Activated naive CD4-positive, alpha-beta T cell treated with anti-CD3 and anti-CD28 coated beads, Interleukin-2, amount 50 U/mL, for 72 hours (primary cell): ENCODE data around the gene PCGF1. TPM values are rescaled to one million over a fixed set of nuclear protein-coding genes. Genes with fewer than 3 reads are reported as not detected.
"Not testable (repeated sequence)": the region's sequence is repeated elsewhere in the genome, so short reads cannot be mapped to it uniquely, and the experiment has no call there.

Source experiments
- ATAC-seq, 2 donors: fragments of 150-1000 bp; cut with Tn5 transposase; 2 replicates each; pipeline ENCODE4 v1.10.0; 2021; ENCODE audit warnings: mild to moderate bottlenecking in 2 of 2, moderate library complexity in 2 of 2
- DNase-seq, 2 donors: peaks; one replicate each; pipeline ENCODE4 v3.0.0; 2021 to 2022; ENCODE audit warnings: low spot score in 2 of 2
- H3K27ac Mint-ChIP-seq, 2 donors: one replicate each; pipeline ENCODE4 v1.8.0; 2022; ENCODE audit warnings: mild to moderate bottlenecking in 2 of 2, mixed read lengths in 2 of 2
- H3K36me3 Mint-ChIP-seq, 2 donors: one replicate each; pipeline ENCODE4 v1.8.0; 2022; ENCODE audit warnings: mixed read lengths in 2 of 2
- H3K9me3 Mint-ChIP-seq, 2 donors: one replicate each; pipeline ENCODE4 v1.8.0; 2022; ENCODE audit warnings: mixed read lengths in 2 of 2
- total RNA-seq, 2 donors: library from RNA; stranded (reverse); gene quantifications; one replicate each; pipeline ENCODE4 v1.2.3, GENCODE V29; 2022

Gene PCGF1
- total RNA-seq, 2 donors from 2014 or later = 26.2 to 39.9 TPM

DNA sequence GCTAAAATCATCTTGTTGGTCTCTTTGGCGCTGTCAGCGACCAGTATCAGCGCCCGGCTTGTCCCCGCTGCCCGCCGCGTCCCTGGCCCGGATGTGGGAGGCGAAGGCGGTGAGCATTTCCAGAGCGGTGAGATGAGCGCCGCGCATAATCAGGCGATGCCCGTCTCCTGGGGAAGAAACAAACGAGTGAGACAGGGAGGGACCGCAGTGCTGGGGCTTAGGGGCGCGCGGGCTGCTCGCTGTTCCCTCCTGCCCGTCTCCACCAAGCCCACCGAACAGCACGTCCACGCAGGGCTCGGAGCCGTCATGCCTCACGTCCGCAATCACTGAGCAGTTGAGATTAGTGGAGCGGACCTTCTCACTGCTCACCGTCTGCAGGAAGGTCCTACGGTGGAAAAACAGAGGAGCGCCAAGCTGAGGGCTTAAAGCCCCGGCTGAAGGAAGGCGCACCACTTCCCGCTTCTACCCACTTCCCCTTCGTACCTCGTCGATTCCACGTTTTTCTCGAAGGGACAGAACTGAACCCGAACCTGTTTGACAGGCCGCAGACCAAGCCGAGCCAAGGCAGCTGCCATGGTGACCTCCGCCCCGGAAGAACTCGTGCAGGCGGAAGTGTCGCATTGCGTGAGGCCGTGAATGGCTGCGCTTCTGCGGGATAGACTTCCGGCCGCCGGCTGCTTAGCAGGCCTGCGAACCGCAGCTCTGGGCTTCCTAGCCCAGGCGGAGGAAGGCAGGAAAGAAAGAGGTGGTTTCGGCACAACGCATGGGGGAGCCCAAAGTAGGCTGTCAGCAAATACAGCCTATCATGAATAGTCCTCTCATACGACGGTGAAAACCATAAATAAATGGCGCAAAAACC, 35.2 kb downstream of the PCGF1 start, which contains the start of gene MRPL53:
MRPL53 (minus strand) TSS at position 595 of the 859 bp plus-strand sequence; CDS start at position 575, 20 bp downstream.
- ATAC-seq (peak; percentile 95 to 97), DNase-seq (peak; percentile 95 to 96)
- H3K27ac Mint-ChIP-seq = peak within 1 kb of the TSS; percentile 97 to 98
- H3K36me3 Mint-ChIP-seq = peaks cover 20 to 30% of the 10 kb centered on the region in 2 donors
- no peaks in the 10 kb centered on the region for H3K9me3 Mint-ChIP-seq

DNA sequence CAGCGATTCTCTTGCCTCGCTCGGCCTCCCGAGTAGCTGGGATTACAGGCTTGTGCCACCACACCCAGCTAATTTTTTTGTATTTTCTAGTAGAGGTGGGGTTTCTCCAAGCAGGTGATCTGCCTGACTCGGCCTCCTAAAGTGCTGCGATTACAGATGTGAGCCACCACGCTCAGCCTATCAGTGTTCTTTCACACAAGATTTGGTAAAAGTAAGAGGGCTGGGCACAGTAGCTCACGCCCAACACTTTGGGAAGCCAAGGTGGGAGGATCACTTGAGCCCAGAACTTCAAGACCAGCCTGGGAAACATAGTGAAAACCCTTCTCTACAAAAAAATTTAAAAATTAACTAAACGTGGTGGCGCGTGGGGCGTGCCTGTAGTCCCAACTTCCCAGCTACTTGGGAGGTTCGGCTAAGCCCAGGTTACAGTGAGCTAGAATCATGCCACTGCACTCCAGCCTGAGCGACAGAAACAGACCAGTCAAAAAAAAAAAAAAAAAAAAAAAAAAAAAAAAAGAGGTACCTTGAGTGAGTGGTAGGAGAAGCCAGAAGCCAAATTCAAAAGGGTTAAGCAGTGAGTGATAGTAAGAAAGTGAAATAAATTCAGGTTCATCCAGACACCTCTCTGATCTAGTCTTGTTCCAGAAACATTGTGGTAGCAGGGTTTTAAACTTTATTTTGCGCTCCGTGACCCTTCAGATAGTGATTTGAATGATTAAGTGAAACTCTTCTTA, 36.0 kb downstream of the PCGF1 start:
- H3K27ac Mint-ChIP-seq = peak overlapping the region; percentile 97 to 98
- no peak for DNase-seq
- peak in 1 of 2 donors; percentile 16 for ATAC-seq
- peaks cover 20 to 30% of the 10 kb centered on the region in 2 donors for H3K36me3 Mint-ChIP-seq
- no peaks in the 10 kb centered on the region for H3K9me3 Mint-ChIP-seq

DNA sequence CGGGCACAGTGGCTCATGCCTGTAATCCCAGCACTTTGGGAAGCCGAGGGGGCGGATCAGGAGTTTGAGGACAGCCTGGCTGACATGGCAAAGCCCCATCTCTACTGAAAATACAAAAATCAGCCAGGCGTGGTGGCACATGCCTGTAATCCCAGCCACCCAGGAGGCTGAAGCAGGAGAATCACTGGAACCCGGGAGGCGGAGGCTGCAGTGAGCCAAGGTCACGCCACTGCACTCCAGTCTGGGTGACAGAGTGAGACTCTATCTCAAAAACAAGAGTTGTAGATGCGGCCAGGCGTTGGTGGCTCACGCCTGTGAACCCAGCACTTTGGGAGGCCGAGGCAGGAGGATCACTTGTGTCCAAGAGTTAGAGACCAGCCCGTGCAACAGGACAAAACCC, 36.8 kb downstream of the PCGF1 start:
- not testable (repeated sequence) for DNase-seq, H3K9me3 Mint-ChIP-seq, ATAC-seq
- Mint-ChIP-seq H3K36me3 (peaks cover 24 to 31% of the 10 kb centered on the region in 2 donors), H3K27ac (peak overlapping the region; percentile 61 to 77)

- DNase-seq (no peak), ATAC-seq (peak; percentile 2 to 9)
These were observed 43.1 kb downstream of the PCGF1 start for GRCh38 chr2:74464406-74464805.

GRCh38 chr2:74462786-74463105, 44.7 kb downstream of the PCGF1 start:
- H3K27ac Mint-ChIP-seq = peak overlapping the region; percentile 50 to 70
- no peak for ATAC-seq
- H3K36me3 Mint-ChIP-seq = peaks cover 9 to 11% of the 10 kb centered on the region in 2 donors
- H3K9me3 Mint-ChIP-seq = no peaks in the 10 kb centered on the region
- DNase-seq = no peak

More at GRCh38 chr2:74464406-74464805, 43.1 kb downstream of the PCGF1 start:
- no peaks in the 10 kb centered on the region for H3K9me3 Mint-ChIP-seq
- H3K27ac Mint-ChIP-seq = peak overlapping the region; percentile 87 to 98
- H3K36me3 Mint-ChIP-seq = peaks cover 9 to 11% of the 10 kb centered on the region in 2 donors

DNA sequence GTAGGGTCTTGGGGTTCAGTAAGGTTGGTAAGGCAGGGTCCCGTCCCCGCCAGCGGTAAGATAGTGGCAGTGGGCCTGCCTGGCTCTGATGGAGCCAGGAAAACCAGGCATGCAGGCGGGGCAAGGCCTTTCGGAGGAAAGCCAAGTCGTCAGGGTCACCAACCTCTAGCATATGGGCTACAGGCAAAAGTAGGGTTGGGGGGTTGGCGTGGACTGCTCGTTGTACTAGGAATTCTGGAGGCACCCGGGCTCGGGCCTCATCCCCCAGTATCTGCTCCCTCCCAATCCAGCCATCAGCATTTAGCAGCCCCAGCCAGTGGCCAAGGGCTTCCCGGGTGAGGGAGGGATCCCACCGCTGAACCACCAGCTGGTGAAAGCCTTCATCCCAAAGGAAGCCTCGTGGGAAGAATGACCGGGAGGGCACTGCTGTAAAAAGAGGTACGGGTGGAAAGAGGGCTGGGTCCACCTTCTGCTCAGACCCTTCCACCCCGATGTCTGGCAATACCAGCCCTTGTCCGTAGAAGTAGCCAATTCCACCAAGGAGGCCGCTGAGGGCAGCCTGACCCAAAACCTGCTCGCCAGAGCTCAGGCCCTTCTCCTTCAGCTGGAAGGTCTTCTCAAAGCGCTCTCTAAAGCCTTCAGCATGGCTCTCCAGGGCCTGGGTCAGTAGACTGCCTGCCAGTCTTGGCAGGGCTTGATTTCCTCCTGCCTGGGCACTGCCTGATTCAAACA, 45.3 kb downstream of the PCGF1 start:
- Mint-ChIP-seq H3K27ac (peak overlapping the region in 1 of 2 donors; percentile 50), H3K36me3 (peaks cover 11 to 12% of the 10 kb centered on the region in 2 donors), H3K9me3 (no peaks in the 10 kb centered on the region)
- DNase-seq (no peak), ATAC-seq (no peak)

DNA sequence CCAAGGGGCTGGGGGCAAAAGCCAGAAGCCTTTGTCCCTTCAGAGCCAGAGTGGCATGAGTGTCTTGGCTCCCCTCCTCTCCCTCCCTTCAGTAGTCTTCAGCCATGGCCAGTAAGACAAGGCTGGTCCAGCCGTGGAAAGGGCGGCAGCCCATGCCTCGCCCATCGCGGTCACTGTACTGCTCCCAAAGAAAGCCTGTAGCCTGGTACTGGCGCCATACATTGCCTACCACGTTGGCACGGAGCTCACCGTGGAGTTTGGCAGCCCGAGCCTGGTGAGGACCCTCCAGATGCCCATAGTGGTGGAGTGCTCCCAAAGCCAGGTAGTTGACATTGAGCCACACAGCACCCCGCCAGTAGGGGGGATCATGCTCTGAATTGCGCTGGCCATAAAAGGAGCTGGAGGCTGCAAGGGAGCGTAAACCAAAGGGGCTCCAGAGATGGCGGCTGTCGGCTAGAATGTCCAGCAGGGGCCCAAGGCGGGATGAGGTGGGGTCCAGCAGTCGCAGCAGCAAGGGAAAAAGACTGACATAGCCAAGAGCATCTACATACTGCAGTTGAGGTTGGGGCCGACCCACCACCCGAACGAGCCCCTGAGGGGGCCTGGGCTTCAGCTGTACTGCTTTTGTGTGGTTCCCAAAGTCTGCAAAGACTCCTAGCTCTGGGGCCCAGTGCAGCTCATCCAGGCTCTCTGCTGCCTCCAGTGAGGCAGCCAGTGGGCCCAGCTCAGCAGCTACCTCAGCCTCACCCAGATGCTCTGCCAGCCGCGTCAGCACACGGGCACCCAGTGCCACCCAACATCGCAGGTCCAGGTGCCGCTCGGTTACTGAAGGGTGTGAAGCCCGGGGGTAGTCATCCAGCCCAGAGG, 46.1 kb downstream of the PCGF1 start:
- Mint-ChIP-seq H3K36me3 (peaks cover 19 to 20% of the 10 kb centered on the region in 2 donors), H3K9me3 (no peaks in the 10 kb centered on the region), H3K27ac (peak overlapping the region in 1 of 2 donors; percentile 22)
- DNase-seq (no peak), ATAC-seq (no peak)

DNA sequence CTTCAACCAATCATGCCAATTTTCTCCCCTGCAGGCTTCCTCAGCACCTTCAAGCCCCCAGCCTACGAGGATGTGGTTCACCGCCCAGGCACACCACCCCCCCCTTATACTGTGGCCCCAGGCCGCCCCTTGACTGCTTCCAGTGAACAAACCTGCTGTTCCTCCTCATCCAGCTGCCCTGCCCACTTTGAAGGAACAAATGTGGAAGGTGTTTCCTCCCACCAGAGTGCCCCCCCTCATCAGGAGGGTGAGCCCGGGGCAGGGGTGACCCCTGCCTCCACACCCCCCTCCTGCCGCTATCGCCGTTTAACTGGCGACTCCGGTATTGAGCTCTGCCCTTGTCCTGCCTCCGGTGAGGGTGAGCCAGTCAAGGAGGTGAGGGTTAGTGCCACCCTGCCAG, 47.3 kb downstream of the PCGF1 start:
- H3K36me3 Mint-ChIP-seq = peaks cover 18 to 24% of the 10 kb centered on the region in 2 donors
- peak overlapping the region; percentile 95 for H3K27ac Mint-ChIP-seq
- H3K9me3 Mint-ChIP-seq, DNase-seq, ATAC-seq: not testable (repeated sequence)

DNA sequence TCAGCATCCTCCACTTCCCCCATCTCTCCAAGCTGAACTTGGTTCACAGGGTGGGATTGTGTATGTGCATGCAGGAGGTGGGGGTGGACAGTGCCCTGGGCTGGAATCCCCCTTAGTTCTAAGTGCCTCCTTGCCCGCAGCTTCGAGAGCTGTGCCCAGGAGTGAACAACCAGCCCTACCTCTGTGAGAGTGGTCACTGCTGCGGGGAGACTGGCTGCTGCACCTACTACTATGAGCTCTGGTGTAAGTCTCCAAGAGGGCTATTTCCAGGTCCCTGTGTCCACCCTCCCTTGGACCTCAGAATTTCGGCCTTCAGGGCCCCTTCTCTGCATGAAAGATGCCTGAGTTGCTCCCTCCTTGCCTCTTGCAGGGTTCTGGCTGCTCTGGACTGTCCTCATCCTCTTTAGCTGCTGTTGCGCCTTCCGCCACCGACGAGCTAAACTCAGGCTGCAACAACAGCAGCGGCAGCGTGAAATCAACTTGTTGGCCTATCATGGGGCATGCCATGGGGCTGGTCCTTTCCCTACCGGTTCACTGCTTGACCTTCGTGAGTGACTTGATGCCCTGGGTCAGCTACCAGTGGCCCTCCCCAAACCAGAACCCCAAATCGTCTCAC, 47.9 kb downstream of the PCGF1 start:
- not testable (repeated sequence) for H3K9me3 Mint-ChIP-seq, ATAC-seq, DNase-seq
- peaks cover 23 to 29% of the 10 kb centered on the region in 2 donors for H3K36me3 Mint-ChIP-seq
- peak overlapping the region; percentile 31 to 95 for H3K27ac Mint-ChIP-seq

GRCh38 chr2:74458938-74459363, 48.5 kb downstream of the PCGF1 start:
- peaks cover 23 to 33% of the 10 kb centered on the region in 2 donors for H3K36me3 Mint-ChIP-seq
- H3K9me3 Mint-ChIP-seq = no peaks in the 10 kb centered on the region
- no peak for DNase-seq
- no peak for ATAC-seq
- peak overlapping the region; percentile 95 to 99 for H3K27ac Mint-ChIP-seq

DNA sequence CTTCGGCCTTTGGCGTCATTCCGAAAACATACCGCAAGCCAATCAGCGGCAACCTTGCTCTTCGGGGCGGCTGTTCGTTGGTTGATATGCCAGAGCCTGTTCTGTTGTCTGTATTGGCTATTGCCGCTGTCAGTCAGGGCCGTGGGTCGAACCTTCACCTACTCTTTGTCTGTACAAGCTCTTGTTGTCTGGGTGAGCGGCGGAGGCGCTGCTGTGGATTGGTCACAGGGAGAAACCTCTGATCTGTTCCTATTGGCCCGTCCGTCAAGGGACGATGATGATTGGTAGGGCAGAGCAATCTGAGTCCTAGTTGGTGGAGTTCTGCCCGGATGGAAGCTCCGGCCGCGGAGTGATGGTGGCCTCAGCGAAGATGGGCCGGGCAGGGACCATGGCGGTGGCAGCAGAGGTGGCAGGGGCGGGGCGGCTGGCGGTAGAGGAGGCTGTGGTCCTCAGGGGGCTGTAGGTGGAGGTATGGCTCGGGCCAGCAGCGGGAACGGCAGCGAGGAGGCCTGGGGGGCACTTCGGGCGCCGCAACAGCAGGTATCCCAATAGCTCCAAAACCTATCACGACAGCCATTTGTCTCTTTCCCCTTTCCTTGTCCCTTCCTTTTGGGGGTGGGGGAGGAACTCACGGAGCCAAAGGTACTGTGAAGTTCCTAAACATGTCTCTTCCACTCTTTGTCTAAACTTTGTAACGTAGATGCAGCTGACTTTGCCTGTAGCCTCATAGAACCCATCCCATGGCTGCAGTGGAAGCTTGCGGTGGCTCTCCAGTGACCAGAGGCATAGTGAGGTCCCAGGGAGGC, 49.2 kb downstream of the PCGF1 start, which contains the start of gene WBP1:
WBP1 (plus strand) TSS at position 307 of the 806 bp plus-strand sequence; CDS start at position 472, 165 bp downstream.
- Mint-ChIP-seq H3K36me3 (peaks cover 23 to 33% of the 10 kb centered on the region in 2 donors), H3K9me3 (no peaks in the 10 kb centered on the region), H3K27ac (peak within 1 kb of the TSS; percentile 95 to 99)
- peak; percentile 97 to 100 for DNase-seq
- peak; percentile 87 to 88 for ATAC-seq

DNA sequence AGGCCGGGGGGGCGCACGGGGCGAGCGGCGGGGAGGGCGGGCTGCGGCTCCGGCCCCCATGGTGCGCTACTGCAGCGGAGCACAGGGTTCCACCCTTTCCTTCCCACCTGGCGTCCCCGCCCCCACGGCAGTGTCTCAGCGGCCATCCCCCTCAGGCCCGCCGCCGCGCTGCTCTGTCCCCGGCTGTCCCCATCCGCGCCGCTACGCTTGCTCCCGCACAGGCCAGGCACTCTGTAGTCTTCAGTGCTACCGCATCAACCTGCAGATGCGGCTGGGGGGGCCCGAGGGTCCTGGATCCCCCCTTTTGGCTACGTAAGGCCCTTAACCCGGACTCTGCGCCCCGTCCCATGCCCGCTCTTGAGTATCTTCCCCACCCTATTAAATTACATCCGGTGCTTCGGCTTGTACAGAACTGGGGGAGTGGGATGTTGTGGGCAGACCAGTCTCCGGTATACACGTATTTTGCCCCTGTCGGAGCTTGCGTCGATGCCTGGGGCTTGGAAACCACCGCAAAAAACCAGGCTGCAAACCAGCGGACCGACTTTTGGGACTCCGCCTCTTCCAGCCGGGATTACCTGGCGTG, 49.9 kb downstream of the PCGF1 start:
- H3K9me3 Mint-ChIP-seq = no peaks in the 10 kb centered on the region
- peak overlapping the region; percentile 95 to 99 for H3K27ac Mint-ChIP-seq
- ATAC-seq (peak; percentile 19 to 51), DNase-seq (peak; percentile 79 to 81)
- peaks cover 23 to 33% of the 10 kb centered on the region in 2 donors for H3K36me3 Mint-ChIP-seq

DNA sequence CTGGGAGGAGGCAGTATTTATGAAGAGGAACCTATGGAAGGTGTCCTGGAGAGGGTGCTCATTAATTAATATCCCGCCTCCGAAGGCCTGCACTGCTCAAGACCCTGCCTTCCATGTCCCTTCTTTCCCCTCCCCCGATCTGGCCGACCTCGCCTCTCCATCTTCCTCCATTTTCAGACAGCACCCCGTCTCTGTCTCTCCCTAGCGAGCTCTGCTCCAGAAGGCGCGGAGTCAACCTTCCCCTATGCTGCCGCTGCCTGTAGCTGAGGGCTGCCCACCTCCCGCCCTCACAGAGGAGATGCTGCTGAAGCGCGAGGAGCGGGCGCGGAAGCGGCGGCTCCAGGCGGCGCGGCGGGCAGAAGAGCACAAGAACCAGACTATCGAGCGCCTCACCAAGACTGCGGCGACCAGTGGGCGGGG, 50.4 kb downstream of the PCGF1 start:
- ATAC-seq (no peak), DNase-seq (no peak)
- Mint-ChIP-seq H3K27ac (peak overlapping the region; percentile 94 to 95), H3K9me3 (no peaks in the 10 kb centered on the region), H3K36me3 (peaks cover 23 to 33% of the 10 kb centered on the region in 2 donors)
